H9 (cell line): Measurements from ENCODE around the gene SCAF8. TPM values are rescaled to one million over a fixed set of nuclear protein-coding genes. Genes with fewer than 3 reads are reported as not detected.

ENCODE experiments used
- DNase-seq: peaks from one replicate; pipeline ENCODE4 v3.0.0-alpha.2; 2017
- H2AFZ ChIP-seq: one replicate; pipeline ENCODE4 v1.6.1; 2013; ENCODE audit warnings: mild to moderate bottlenecking, low read length, control low read depth, moderate library complexity
- H2AK5ac ChIP-seq: 2 replicates; pipeline ENCODE4 v1.6.1; 2013; ENCODE audit warnings: low read length, control low read depth, mixed read lengths; ENCODE audit not compliant: insufficient read length
- H2BK120ac ChIP-seq: one replicate; pipeline ENCODE4 v1.6.1; 2013; ENCODE audit warnings: low read depth, mild to moderate bottlenecking, low read length, control low read depth, inconsistent platforms; ENCODE audit not compliant: poor library complexity, severe bottlenecking
- H2BK12ac ChIP-seq: 2 replicates; pipeline ENCODE4 v1.6.1; 2013; ENCODE audit warnings: low read length, control low read depth, mixed read lengths, low read depth; ENCODE audit not compliant: insufficient read length
- H2BK15ac ChIP-seq: 2 replicates; pipeline ENCODE4 v1.6.1; 2013; ENCODE audit warnings: low read depth, low read length, control low read depth
- H2BK20ac ChIP-seq: one replicate; pipeline ENCODE4 v1.6.1; 2013; ENCODE audit warnings: low read depth, mild to moderate bottlenecking, low read length, control low read depth, inconsistent platforms; ENCODE audit not compliant: poor library complexity, severe bottlenecking
- H2BK5ac ChIP-seq: 2 replicates; pipeline ENCODE4 v1.6.1; 2013; ENCODE audit warnings: low read length, control low read depth, mixed read lengths; ENCODE audit not compliant: insufficient read length
- H3K14ac ChIP-seq: 2 replicates; pipeline ENCODE4 v1.6.1; 2013; ENCODE audit warnings: low read length, control low read depth; ENCODE audit not compliant: insufficient read depth
- H3K18ac ChIP-seq: 2 replicates; pipeline ENCODE4 v1.6.1; 2013; ENCODE audit warnings: low read depth, mild to moderate bottlenecking, mixed read lengths, low read length, control low read depth; ENCODE audit not compliant: insufficient read length
- H3K23ac ChIP-seq: 2 replicates; pipeline ENCODE4 v1.6.1; 2013; ENCODE audit warnings: low read length, control low read depth, mixed read lengths, low read depth; ENCODE audit not compliant: insufficient read length
- H3K23me2 ChIP-seq: 2 replicates; pipeline ENCODE4 v1.6.1; 2013; ENCODE audit warnings: low read depth, mild to moderate bottlenecking, mixed read lengths, low read length, control low read depth; ENCODE audit not compliant: insufficient read length, poor library complexity, severe bottlenecking
- H3K27ac ChIP-seq: 2 replicates; pipeline ENCODE4 v1.5.1; 2013; ENCODE audit warnings: low read length, control low read depth, mixed read lengths, low read depth; ENCODE audit not compliant: insufficient read length
- H3K27me3 ChIP-seq: 2 replicates; pipeline ENCODE4 v1.6.1; 2013; ENCODE audit warnings: low read length, control low read depth, inconsistent platforms; ENCODE audit not compliant: insufficient read depth
- H3K4ac ChIP-seq: 2 replicates; pipeline ENCODE4 v1.6.1; 2013; ENCODE audit warnings: low read depth, mild to moderate bottlenecking, control low read depth, inconsistent platforms, low read length, moderate library complexity
- H3K4me1 ChIP-seq: 2 replicates; pipeline ENCODE4 v1.6.1; 2013; ENCODE audit warnings: low read length, control low read depth, inconsistent platforms; ENCODE audit not compliant: insufficient read depth
- H3K4me2 ChIP-seq: 2 replicates; pipeline ENCODE4 v1.6.1; 2013; ENCODE audit warnings: low read length, control low read depth, mixed read lengths; ENCODE audit not compliant: insufficient read length, insufficient read depth
- H3K56ac ChIP-seq: 2 replicates; pipeline ENCODE4 v1.6.1; 2013; ENCODE audit warnings: low read depth, mild to moderate bottlenecking, mixed read lengths, low read length, control low read depth; ENCODE audit not compliant: insufficient read length
- H3K79me1 ChIP-seq: 2 replicates; pipeline ENCODE4 v1.6.1; 2013; ENCODE audit warnings: low read depth, mild to moderate bottlenecking, moderate library complexity, low read length, control low read depth, inconsistent platforms; ENCODE audit not compliant: insufficient read depth, poor library complexity, severe bottlenecking
- H3K79me2 ChIP-seq: 2 replicates; pipeline ENCODE4 v1.6.1; 2013; ENCODE audit warnings: low read length, control low read depth, inconsistent platforms; ENCODE audit not compliant: insufficient read depth
- H3K9ac ChIP-seq: 2 replicates; pipeline ENCODE4 v1.6.1; 2013; ENCODE audit warnings: low read length, control low read depth, mixed read lengths; ENCODE audit not compliant: insufficient read length; ENCODE audit errors: extremely low read depth
- H3K9me3 ChIP-seq: one replicate; pipeline ENCODE4 v1.6.1; 2013; ENCODE audit warnings: low read depth, low read length, inconsistent platforms; ENCODE audit not compliant: control insufficient read depth
- H3T11ph ChIP-seq: one replicate; pipeline ENCODE4 v1.6.1; 2013; ENCODE audit warnings: mild to moderate bottlenecking, low read length, control low read depth, inconsistent platforms
- H4K20me1 ChIP-seq: one replicate; pipeline ENCODE4 v1.6.1; 2013; ENCODE audit not compliant: control insufficient read depth, insufficient read length, insufficient read depth
- H4K5ac ChIP-seq: 2 replicates; pipeline ENCODE4 v1.6.1; 2013; ENCODE audit warnings: low read depth, mild to moderate bottlenecking, mixed read lengths, low read length, control low read depth; ENCODE audit not compliant: insufficient read length
- H4K8ac ChIP-seq: replicated peaks from 2 replicates; pipeline ENCODE4 v1.6.1; 2013; ENCODE audit warnings: low read length, control low read depth, mixed read lengths, low read depth; ENCODE audit not compliant: insufficient read length
- H4K91ac ChIP-seq: 2 replicates; pipeline ENCODE4 v1.6.1; 2013; ENCODE audit warnings: low read depth, mild to moderate bottlenecking, moderate library complexity, mixed read lengths, low read length, control low read depth; ENCODE audit not compliant: insufficient read length
- H3K27ac Mint-ChIP-seq, 3 experiments: 2 replicates in 2 of 3; 3 replicates in 1 of 3; pipeline ENCODE4 v1.8.0; 2020 to 2021; ENCODE audit warnings: mixed read lengths in 3 of 3, mild to moderate bottlenecking in 1 of 3, moderate library complexity in 1 of 3
- H3K27me3 Mint-ChIP-seq: 2 replicates; pipeline ENCODE4 v1.8.0; 2021; ENCODE audit warnings: low read depth, mild to moderate bottlenecking, moderate library complexity, mixed read lengths
- H3K36me3 Mint-ChIP-seq, 3 experiments: 2 replicates in 2 of 3; 3 replicates in 1 of 3; pipeline ENCODE4 v1.8.0; 2020 to 2021; ENCODE audit warnings: low read depth in 3 of 3, mixed read lengths in 3 of 3; ENCODE audit not compliant: insufficient read depth in 1 of 3
- H3K4me1 Mint-ChIP-seq, 2 experiments: 2 replicates each; pipeline ENCODE4 v1.8.0; 2020; ENCODE audit warnings: mixed read lengths in 2 of 2
- H3K4me3 Mint-ChIP-seq, 2 experiments: 2 replicates in 1 of 2; 3 replicates in 1 of 2; pipeline ENCODE4 v1.8.0; 2020 to 2021; ENCODE audit warnings: mild to moderate bottlenecking in 2 of 2, mixed read lengths in 2 of 2, moderate library complexity in 1 of 2
- H3K9me3 Mint-ChIP-seq, 2 experiments: 2 replicates in 1 of 2; 3 replicates in 1 of 2; pipeline ENCODE4 v1.8.0; 2020; ENCODE audit warnings: mild to moderate bottlenecking in 2 of 2, mixed read lengths in 2 of 2, moderate library complexity in 1 of 2
- WGBS: extraction: QIAGEN DNeasy Blood & Tissue Kit; methylation state at CpG from one replicate; pipeline ENCODE4 v1.1.7; 2013; ENCODE audit warnings: missing lambda C conversion rate, low lambda C conversion rate, mixed read lengths; ENCODE audit not compliant: insufficient read length; ENCODE audit errors: extremely low coverage; 5-methylcytosine and 5-hydroxymethylcytosine counted together
- total RNA-seq: library from RNA; stranded (reverse); gene quantifications from 2 replicates; pipeline ENCODE4 v1.2.1, GENCODE V29; 2021
- TF ChIP-seq, protein P1 (sequence below): fragments of 200-600 bp; sonication (generic); conservative IDR thresholded peaks from 3 replicates; pipeline ENCODE4 v1.8.0; 2021; ENCODE audit warnings: antibody characterized with exemption, mild to moderate bottlenecking

SCAF8 gene
- total RNA-seq, 1 experiment from 2014 or later: 78.5 TPM

- H3K27ac ChIP-seq: no peak overlapping the region
- H3K4me1 Mint-ChIP-seq: no peaks in the 10 kb centered on the region
- no peak overlapping the region for H3K4me2 ChIP-seq
- H3K4ac ChIP-seq: no peak overlapping the region
- H2BK120ac ChIP-seq: no peak overlapping the region
- H2AFZ ChIP-seq: no peak overlapping the region
- peaks cover 13 to 14% of the 10 kb centered on the region in 2 experiments for H3K9me3 Mint-ChIP-seq
- peaks cover 0 to 9% (median 8%) of the 10 kb centered on the region in 3 experiments; a peak in 5 of 7 replicates for H3K36me3 Mint-ChIP-seq
- no peaks in the 10 kb centered on the region for H3K79me1 ChIP-seq
- no peaks in the 10 kb centered on the region for H3K9me3 ChIP-seq
- H3K4me1 ChIP-seq: no peaks in the 10 kb centered on the region
- no peaks in the 10 kb centered on the region for H4K20me1 ChIP-seq
- H3K27me3 ChIP-seq: no peaks in the 10 kb centered on the region
- H3K14ac ChIP-seq: no peak overlapping the region
- no peak overlapping the region for H2BK5ac ChIP-seq
- DNase-seq: no peak
- no peak overlapping the region for H3K4me3 Mint-ChIP-seq
- no peak overlapping the region for H2BK15ac ChIP-seq
- H2BK12ac ChIP-seq: no peak overlapping the region
- TF ChIP-seq, protein P1, sequence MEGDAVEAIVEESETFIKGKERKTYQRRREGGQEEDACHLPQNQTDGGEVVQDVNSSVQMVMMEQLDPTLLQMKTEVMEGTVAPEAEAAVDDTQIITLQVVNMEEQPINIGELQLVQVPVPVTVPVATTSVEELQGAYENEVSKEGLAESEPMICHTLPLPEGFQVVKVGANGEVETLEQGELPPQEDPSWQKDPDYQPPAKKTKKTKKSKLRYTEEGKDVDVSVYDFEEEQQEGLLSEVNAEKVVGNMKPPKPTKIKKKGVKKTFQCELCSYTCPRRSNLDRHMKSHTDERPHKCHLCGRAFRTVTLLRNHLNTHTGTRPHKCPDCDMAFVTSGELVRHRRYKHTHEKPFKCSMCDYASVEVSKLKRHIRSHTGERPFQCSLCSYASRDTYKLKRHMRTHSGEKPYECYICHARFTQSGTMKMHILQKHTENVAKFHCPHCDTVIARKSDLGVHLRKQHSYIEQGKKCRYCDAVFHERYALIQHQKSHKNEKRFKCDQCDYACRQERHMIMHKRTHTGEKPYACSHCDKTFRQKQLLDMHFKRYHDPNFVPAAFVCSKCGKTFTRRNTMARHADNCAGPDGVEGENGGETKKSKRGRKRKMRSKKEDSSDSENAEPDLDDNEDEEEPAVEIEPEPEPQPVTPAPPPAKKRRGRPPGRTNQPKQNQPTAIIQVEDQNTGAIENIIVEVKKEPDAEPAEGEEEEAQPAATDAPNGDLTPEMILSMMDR: no peak
- no CpG with 5 or more reads among the region's 5 CpGs for WGBS
- no peaks in the 10 kb centered on the region for H3K23me2 ChIP-seq
- no peaks in the 10 kb centered on the region for H3K79me2 ChIP-seq
- no peak overlapping the region for H2BK20ac ChIP-seq
- H4K8ac ChIP-seq: no peak overlapping the region
- H4K91ac ChIP-seq: no peak overlapping the region
- no peaks in the 10 kb centered on the region for H3K27me3 Mint-ChIP-seq
- H3K56ac ChIP-seq: no peak overlapping the region
- H3K18ac ChIP-seq: no peak overlapping the region
- H3T11ph ChIP-seq: no peak overlapping the region
- no peak overlapping the region for H3K23ac ChIP-seq
- H3K9ac ChIP-seq: no peak overlapping the region
- H3K27ac Mint-ChIP-seq: no peak overlapping the region
- no peak overlapping the region for H4K5ac ChIP-seq
- no peak overlapping the region for H2AK5ac ChIP-seq
These were observed 43.5 kb upstream of the SCAF8 start for GRCh38 chr6:154689493-154690255.
